ENCODE data around the gene ANTXR1. TPM values are rescaled to one million over a fixed set of nuclear protein-coding genes. Genes with fewer than 3 reads are reported as not detected.

ANTXR1 gene
- total RNA-seq, 1 experiment from 2014 or later: 0.27 TPM

DNA sequence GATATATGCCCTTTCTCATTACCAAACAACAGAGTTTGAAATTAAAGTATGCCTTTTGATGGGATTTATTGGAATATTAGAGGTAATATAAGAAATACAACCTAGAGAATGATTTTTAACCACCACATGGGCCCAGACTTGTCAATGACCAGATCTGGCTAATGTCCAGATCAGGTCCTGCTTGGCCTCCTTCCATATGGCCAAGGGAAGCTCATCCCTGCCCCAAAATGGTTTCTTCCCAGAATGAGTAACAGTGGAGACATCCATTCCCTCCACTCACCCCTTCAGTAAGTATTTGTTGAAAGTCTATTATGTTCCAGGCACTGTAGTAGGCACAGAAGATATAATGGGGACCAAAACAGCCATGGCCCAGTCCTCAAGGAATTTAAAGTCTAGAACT, 54.9 kb downstream of the ANTXR1 start:
- H3K4me3 ChIP-seq (ENCODE audit: low read depth, low read length): no peak overlapping the region
- Mint-ChIP-seq H3K9me3 (ENCODE audit: unreplicated experiment) (peaks cover 17% of the 10 kb centered on the region), H3K36me3 (ENCODE audit: insufficient read depth, unreplicated experiment) (no peaks in the 10 kb centered on the region), H3K4me3 (ENCODE audit: unreplicated experiment) (no peak overlapping the region), H3K27me3 (ENCODE audit: insufficient read depth, unreplicated experiment) (no peaks in the 10 kb centered on the region), H3K4me1 (ENCODE audit: low read depth, unreplicated experiment) (no peaks in the 10 kb centered on the region), H3K27ac (ENCODE audit: unreplicated experiment) (no peak overlapping the region)
- peaks cover 1% of the 10 kb centered on the region for H3K4me1 ChIP-seq
- TF ChIP-seq, protein P1, sequence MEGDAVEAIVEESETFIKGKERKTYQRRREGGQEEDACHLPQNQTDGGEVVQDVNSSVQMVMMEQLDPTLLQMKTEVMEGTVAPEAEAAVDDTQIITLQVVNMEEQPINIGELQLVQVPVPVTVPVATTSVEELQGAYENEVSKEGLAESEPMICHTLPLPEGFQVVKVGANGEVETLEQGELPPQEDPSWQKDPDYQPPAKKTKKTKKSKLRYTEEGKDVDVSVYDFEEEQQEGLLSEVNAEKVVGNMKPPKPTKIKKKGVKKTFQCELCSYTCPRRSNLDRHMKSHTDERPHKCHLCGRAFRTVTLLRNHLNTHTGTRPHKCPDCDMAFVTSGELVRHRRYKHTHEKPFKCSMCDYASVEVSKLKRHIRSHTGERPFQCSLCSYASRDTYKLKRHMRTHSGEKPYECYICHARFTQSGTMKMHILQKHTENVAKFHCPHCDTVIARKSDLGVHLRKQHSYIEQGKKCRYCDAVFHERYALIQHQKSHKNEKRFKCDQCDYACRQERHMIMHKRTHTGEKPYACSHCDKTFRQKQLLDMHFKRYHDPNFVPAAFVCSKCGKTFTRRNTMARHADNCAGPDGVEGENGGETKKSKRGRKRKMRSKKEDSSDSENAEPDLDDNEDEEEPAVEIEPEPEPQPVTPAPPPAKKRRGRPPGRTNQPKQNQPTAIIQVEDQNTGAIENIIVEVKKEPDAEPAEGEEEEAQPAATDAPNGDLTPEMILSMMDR (IDR thresholded peaks at IDR 0.05; ENCODE audit: insufficient read depth in 1 of 2, low read depth in 1 of 2, low read length in 1 of 2, severe bottlenecking in 1 of 2, unreplicated experiment in 1 of 2): no peak
- no peak for DNase-seq
- POLR2A ChIA-PET: no interaction called here
- no peaks in the 10 kb centered on the region for H3K27me3 ChIP-seq (replicated peaks; ENCODE audit: control insufficient read depth, insufficient read depth, low read length)
- H3K9me3 ChIP-seq: 0 out of 2 replicates have a peak, but pooled peaks cover 2% of the 10 kb centered on the region
- H3K36me3 ChIP-seq (ENCODE audit: control insufficient read depth, insufficient read depth, low read length): no peaks in the 10 kb centered on the region
- CTCF ChIA-PET: no interaction called here
- no TSS peak for BruUV-seq (replicated peaks)
- intact Hi-C loops (cut with micrococcal nuclease; ENCODE audit: unreplicated experiment): no loop called here

DNA sequence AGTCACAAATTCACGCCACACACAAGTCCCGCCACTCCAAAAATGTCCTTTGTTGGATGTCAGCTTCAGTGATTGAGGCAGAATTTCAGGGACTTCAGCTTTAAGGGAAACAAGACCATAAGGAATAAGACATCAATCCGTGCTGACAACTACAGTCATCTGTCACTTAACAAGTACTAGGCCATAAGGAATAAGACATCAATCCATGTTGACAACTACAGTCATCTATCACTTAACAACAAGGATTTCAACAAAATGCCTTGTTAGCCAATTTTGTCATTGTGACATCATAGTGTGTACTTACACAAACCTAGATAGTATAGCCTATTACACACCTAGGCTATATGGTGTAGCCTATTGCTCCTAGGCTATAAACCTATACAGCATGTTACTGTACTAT, 58.0 kb downstream of the ANTXR1 start:
- Histone ChIP-seq H3K9me3 (no peaks in the 10 kb centered on the region), H3K36me3 (ENCODE audit: control insufficient read depth, insufficient read depth, low read length) (no peaks in the 10 kb centered on the region), H3K4me3 (ENCODE audit: low read depth, low read length) (no peak overlapping the region), H3K27me3 (replicated peaks; ENCODE audit: control insufficient read depth, insufficient read depth, low read length) (no peaks in the 10 kb centered on the region), H3K4me1 (no peaks in the 10 kb centered on the region)
- no peak overlapping the region for H3K27ac Mint-ChIP-seq (ENCODE audit: unreplicated experiment)
- no peaks in the 10 kb centered on the region for H3K27me3 Mint-ChIP-seq (ENCODE audit: insufficient read depth, unreplicated experiment)
- DNase-seq: no peak
- no peaks in the 10 kb centered on the region for H3K9me3 Mint-ChIP-seq (ENCODE audit: unreplicated experiment)
- no peaks in the 10 kb centered on the region for H3K36me3 Mint-ChIP-seq (ENCODE audit: insufficient read depth, unreplicated experiment)
- intact Hi-C loops (cut with micrococcal nuclease; ENCODE audit: unreplicated experiment): no loop called here
- no peaks in the 10 kb centered on the region for H3K4me1 Mint-ChIP-seq (ENCODE audit: low read depth, unreplicated experiment)
- TF ChIP-seq, protein P1 (IDR thresholded peaks at IDR 0.05; ENCODE audit: insufficient read depth in 1 of 2, low read depth in 1 of 2, low read length in 1 of 2, severe bottlenecking in 1 of 2, unreplicated experiment in 1 of 2): no peak
- no TSS peak for BruUV-seq (replicated peaks)
- no peak overlapping the region for H3K4me3 Mint-ChIP-seq (ENCODE audit: unreplicated experiment)
- POLR2A ChIA-PET: no interaction called here
- CTCF ChIA-PET: no interaction called here

DNA sequence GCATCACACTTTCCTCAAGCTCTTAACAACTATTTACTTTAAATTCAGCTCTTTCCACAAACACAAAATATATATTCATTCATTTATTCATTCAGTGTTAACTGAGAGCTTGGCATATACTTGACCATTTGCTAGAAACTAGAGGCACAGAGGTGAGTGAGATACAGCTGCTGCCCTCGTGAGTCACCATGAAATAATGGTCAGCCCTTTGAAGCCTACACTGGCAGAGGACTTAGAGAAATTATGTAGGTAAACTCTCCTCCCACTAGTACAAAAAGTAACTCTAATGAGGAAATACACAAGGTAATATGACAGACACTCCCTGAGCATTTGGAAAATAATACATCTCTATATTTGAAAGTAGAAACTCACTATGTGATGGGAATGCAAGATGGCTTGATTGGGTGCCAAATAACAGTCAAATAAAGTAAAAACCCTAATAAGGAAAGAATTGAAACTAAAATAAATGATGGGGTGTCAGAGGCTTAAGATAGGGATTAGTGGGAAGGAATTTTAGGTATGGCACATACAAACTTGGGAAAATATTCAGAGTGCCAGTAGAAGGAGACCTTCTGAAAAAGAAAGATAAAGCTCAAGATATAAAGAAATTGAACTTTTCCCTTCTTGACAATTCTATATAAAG, 61.1 kb downstream of the ANTXR1 start:
- ChIA-PET POLR2A (no interaction called here), CTCF (no interaction called here)
- no peak for DNase-seq
- intact Hi-C loops (cut with micrococcal nuclease; ENCODE audit: unreplicated experiment): no loop called here
- no peak overlapping the region for H3K4me3 ChIP-seq (ENCODE audit: low read depth, low read length)
- no peaks in the 10 kb centered on the region for H3K4me1 ChIP-seq
- TF ChIP-seq, protein P1 (IDR thresholded peaks at IDR 0.05; ENCODE audit: insufficient read depth in 1 of 2, low read depth in 1 of 2, low read length in 1 of 2, severe bottlenecking in 1 of 2, unreplicated experiment in 1 of 2): no peak
- no TSS peak for BruUV-seq (replicated peaks)
- Mint-ChIP-seq H3K27ac (ENCODE audit: unreplicated experiment) (no peak overlapping the region), H3K4me3 (ENCODE audit: unreplicated experiment) (no peak overlapping the region), H3K36me3 (ENCODE audit: insufficient read depth, unreplicated experiment) (no peaks in the 10 kb centered on the region), H3K9me3 (ENCODE audit: unreplicated experiment) (no peaks in the 10 kb centered on the region), H3K4me1 (ENCODE audit: low read depth, unreplicated experiment) (no peaks in the 10 kb centered on the region), H3K27me3 (ENCODE audit: insufficient read depth, unreplicated experiment) (no peaks in the 10 kb centered on the region)
- no peaks in the 10 kb centered on the region for H3K27me3 ChIP-seq (replicated peaks; ENCODE audit: control insufficient read depth, insufficient read depth, low read length)
- no peaks in the 10 kb centered on the region for H3K36me3 ChIP-seq (ENCODE audit: control insufficient read depth, insufficient read depth, low read length)
- H3K9me3 ChIP-seq: no peaks in the 10 kb centered on the region

Measured in Caco-2 (cell line).